ENCODE results near the gene CLEC16A. TPM values are rescaled to one million over a fixed set of nuclear protein-coding genes. Genes with fewer than 3 reads are reported as not detected.
A peak's percentile ranks its signal among the peaks of the same experiment; 100 is the strongest.

The CLEC16A gene
- polyA plus RNA-seq, 3 donors: 3.4 to 12.0 (median 5.8) TPM

DNA sequence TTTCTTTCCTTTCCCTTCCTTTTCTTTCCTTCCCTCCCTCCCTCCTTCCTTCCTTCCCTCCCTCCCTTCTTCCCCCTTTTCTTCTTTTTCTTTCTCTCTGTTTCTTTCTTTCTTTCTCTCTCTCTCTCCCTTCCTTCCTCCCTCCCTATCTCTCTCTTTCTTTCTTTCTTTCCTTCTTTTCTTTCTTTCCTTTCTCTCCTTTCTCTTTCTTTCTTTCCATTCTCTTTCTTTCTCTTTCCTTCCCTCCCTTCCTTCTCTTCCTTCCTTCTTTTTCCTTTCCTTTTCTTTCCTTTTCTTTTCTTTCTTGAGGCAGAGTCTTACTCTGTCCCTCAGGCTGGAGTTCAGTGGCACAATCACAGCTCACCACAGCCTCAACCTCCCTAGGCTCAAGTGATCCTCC lies 33.1 kb upstream of the CLEC16A start:
- Histone ChIP-seq H3K27ac (ENCODE audit: low read depth in 1 of 2, low read length in 2 of 2) (no peak overlapping the region), H3K27me3 (ENCODE audit: control insufficient read depth in 2 of 2, insufficient read depth in 2 of 2, low read length in 2 of 2) (no peaks in the 10 kb centered on the region), H4K20me1 (ENCODE audit: insufficient read depth, low read length) (peaks cover 94% of the 10 kb centered on the region), H3K79me2 (ENCODE audit: insufficient read depth, low read length) (no peaks in the 10 kb centered on the region), H3K9me3 (replicated peaks in 1 of 2; ENCODE audit: control insufficient read depth in 1 of 2, insufficient read depth in 1 of 2, low read length in 2 of 2) (no peaks in the 10 kb centered on the region), H3K9ac (ENCODE audit: insufficient read depth, low read length, poor library complexity, severe bottlenecking) (no peak overlapping the region), H3K4me3 (replicated peaks in 1 of 3; ENCODE audit: low read depth in 2 of 3, low read length in 3 of 3) (no peak overlapping the region), H3K4me1 (ENCODE audit: control insufficient read depth in 1 of 2, insufficient read depth in 2 of 2, low read length in 2 of 2) (no peaks in the 10 kb centered on the region), H3K36me3 (replicated peaks in 1 of 2; ENCODE audit: control insufficient read depth in 1 of 2, insufficient read depth in 2 of 2, low read length in 2 of 2) (peaks cover 94 to 100% of the 10 kb centered on the region in 2 donors), H2AFZ (ENCODE audit: insufficient read depth, low read depth, low read length, poor library complexity, severe bottlenecking) (no peak overlapping the region), H3K4me2 (replicated peaks; ENCODE audit: extremely low read depth, low read length, poor library complexity, severe bottlenecking) (no peak overlapping the region)
- intact Hi-C loops (cut with micrococcal nuclease): no loop called here
- DNase-seq: no peak
- Mint-ChIP-seq H3K27ac (peak overlapping the region in 5 of 7 donors; percentile 4 to 88 (median 38)), H3K9me3 (no peaks in the 10 kb centered on the region), H3K4me3 (no peak overlapping the region), H3K27me3 (ENCODE audit: low read depth in 3 of 3) (no peaks in the 10 kb centered on the region), H3K36me3 (peaks cover 81 to 94% of the 10 kb centered on the region in 2 donors), H3K4me1 (peaks cover 4% of the 10 kb centered on the region)
- TF ChIP-seq, protein P1, sequence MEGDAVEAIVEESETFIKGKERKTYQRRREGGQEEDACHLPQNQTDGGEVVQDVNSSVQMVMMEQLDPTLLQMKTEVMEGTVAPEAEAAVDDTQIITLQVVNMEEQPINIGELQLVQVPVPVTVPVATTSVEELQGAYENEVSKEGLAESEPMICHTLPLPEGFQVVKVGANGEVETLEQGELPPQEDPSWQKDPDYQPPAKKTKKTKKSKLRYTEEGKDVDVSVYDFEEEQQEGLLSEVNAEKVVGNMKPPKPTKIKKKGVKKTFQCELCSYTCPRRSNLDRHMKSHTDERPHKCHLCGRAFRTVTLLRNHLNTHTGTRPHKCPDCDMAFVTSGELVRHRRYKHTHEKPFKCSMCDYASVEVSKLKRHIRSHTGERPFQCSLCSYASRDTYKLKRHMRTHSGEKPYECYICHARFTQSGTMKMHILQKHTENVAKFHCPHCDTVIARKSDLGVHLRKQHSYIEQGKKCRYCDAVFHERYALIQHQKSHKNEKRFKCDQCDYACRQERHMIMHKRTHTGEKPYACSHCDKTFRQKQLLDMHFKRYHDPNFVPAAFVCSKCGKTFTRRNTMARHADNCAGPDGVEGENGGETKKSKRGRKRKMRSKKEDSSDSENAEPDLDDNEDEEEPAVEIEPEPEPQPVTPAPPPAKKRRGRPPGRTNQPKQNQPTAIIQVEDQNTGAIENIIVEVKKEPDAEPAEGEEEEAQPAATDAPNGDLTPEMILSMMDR (IDR thresholded peaks at IDR 0.05): no peak

DNA sequence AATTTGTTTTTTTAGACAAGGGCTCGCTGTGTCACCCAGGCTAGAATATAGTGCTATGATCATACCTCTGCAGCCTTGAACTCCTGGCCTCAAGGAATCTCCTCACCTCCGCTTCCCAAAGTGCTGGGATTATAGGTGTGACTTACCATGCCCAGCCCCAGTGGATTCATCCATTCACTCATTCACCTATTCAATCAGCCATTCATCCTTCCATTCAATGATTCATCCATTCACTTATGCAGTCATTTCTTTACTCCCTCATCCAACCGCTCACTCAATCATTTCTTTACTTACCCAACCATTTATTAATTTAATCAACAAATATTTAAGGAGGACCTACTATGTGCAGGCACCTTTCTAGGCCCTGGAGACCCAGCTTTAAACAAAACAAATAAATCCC lies 27.8 kb upstream of the CLEC16A start:
- H3K27ac Mint-ChIP-seq: peak overlapping the region in 2 of 7 donors; percentile 38 to 86
- intact Hi-C loops (cut with micrococcal nuclease): loop anchor here in 1 of 2 donors (5.0 kb wide), 1 partner anchor 659 kb away; no protein-coding TSS in a partner anchor

More for the DNA sequence above, 27.8 kb upstream of the CLEC16A start:
- H3K27me3 Mint-ChIP-seq (ENCODE audit: low read depth in 3 of 3): no peaks in the 10 kb centered on the region
- H3K4me1 ChIP-seq (ENCODE audit: control insufficient read depth in 1 of 2, insufficient read depth in 2 of 2, low read length in 2 of 2): peaks cover 6 to 12% of the 10 kb centered on the region in 2 donors
- peaks cover 16% of the 10 kb centered on the region for H3K4me1 Mint-ChIP-seq
- no peak overlapping the region for H3K4me2 ChIP-seq (replicated peaks; ENCODE audit: extremely low read depth, low read length, poor library complexity, severe bottlenecking)
- no peaks in the 10 kb centered on the region for H3K27me3 ChIP-seq (ENCODE audit: control insufficient read depth in 2 of 2, insufficient read depth in 2 of 2, low read length in 2 of 2)
- no peaks in the 10 kb centered on the region for H3K9me3 ChIP-seq (replicated peaks in 1 of 2; ENCODE audit: control insufficient read depth in 1 of 2, insufficient read depth in 1 of 2, low read length in 2 of 2)
- TF ChIP-seq, protein P1 (IDR thresholded peaks at IDR 0.05): no peak
- H3K79me2 ChIP-seq (ENCODE audit: insufficient read depth, low read length): no peaks in the 10 kb centered on the region
- H4K20me1 ChIP-seq (ENCODE audit: insufficient read depth, low read length): peaks cover 88% of the 10 kb centered on the region
- peaks cover 91 to 100% of the 10 kb centered on the region in 2 donors for H3K36me3 ChIP-seq (replicated peaks in 1 of 2; ENCODE audit: control insufficient read depth in 1 of 2, insufficient read depth in 2 of 2, low read length in 2 of 2)
- no peak overlapping the region for H3K4me3 Mint-ChIP-seq
- no peak for DNase-seq
- H3K9ac ChIP-seq (ENCODE audit: insufficient read depth, low read length, poor library complexity, severe bottlenecking): no peak overlapping the region
- H3K9me3 Mint-ChIP-seq: no peaks in the 10 kb centered on the region
- 60% methylated on average over 3 of the region's 3 CpGs for WGBS (ENCODE audit: insufficient coverage)
- no peak overlapping the region for H2AFZ ChIP-seq (ENCODE audit: insufficient read depth, low read depth, low read length, poor library complexity, severe bottlenecking)
- peak overlapping the region in 1 of 2 donors; percentile 59 for H3K27ac ChIP-seq (ENCODE audit: low read depth in 1 of 2, low read length in 2 of 2)
- peaks cover 83 to 97% of the 10 kb centered on the region in 2 donors for H3K36me3 Mint-ChIP-seq
- H3K4me3 ChIP-seq (replicated peaks in 1 of 3; ENCODE audit: low read depth in 2 of 3, low read length in 3 of 3): no peak overlapping the region

All from CD14-positive monocyte (primary cell).